ENCODE measurements around the gene RENBP. TPM values are rescaled to one million over a fixed set of nuclear protein-coding genes. Genes with fewer than 3 reads are reported as not detected.
"Not testable (repeated sequence)": the region's sequence is repeated elsewhere in the genome, so short reads cannot be mapped to it uniquely, and the experiment has no call there.

The RENBP gene
- total RNA-seq = 11.1 TPM
- long read RNA-seq, partial matches to known transcripts = 3 of 4 reads
- long read RNA-seq, other reads (novel, unspliced or antisense) = 0 of 4 reads

DNA sequence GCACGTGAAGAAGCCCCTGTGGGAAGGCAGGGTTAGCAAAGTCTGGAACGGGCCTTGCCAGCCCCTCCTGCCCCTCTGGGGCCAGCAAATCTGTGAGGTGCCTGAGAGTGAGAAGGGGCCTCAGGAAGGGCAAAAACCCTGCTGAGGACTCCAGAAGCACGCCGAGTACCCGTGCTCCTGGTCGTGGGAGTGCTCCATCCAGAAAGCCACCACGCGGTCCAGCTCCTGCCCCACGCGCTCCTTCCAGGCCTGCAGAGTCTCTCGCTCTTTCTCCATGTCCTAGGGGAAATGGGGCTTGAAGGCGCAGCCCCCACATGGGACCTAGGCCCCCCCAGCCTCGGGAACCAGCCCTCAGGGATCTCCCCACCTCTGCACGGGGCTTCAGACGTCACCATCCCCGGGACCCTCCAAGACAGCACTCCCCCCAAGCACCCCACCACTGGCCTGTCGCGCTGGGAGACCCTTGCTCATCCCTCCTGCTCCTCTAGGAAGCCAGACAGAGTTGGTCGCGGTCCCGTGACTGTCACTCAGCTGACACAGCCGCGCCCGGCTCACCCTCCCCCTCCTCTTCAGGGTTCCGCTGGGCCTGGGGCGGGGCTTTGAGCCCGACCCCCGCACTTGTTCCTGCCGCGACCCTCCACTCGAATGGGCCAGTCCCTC, at the start of gene RENBP:
Gene RENBP, minus strand, starts transcription at position 504 of the 660 bp plus-strand sequence. Its CDS starts 33 bp downstream, at position 471.
- ATAC-seq (ENCODE audit: poor library complexity) = peak; percentile 67
- peak; percentile 81 for DNase-seq
- intact Hi-C loops (cut with DNase I) = loop anchor here (10.0 kb wide), 1 partner anchor 149 kb away; the partner anchor contains the start of genes IDH3G and SSR4

DNA sequence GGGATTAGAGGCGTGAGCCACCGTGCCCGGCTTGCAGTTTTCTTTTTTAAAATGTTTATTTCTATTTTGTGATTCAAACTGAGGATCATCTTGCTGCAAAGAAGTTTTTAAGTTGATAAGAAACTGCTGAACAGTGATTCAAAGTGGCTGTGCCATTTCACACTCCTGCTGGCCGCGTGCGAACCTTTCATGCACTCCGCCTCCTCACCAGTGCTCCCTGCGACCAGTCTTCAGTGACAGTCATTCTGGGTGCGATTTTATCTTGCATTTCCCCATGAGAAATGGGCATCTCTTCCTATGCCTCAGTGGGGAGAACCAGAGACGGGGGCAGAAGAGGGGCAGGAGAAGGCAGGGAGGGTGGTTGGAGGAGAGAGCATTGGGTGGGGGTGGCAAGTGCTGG, 49.5 kb upstream of the RENBP start:
- DNase-seq (no peak), ATAC-seq (ENCODE audit: poor library complexity) (no peak)
- intact Hi-C loops (cut with DNase I) = no loop called here

DNA sequence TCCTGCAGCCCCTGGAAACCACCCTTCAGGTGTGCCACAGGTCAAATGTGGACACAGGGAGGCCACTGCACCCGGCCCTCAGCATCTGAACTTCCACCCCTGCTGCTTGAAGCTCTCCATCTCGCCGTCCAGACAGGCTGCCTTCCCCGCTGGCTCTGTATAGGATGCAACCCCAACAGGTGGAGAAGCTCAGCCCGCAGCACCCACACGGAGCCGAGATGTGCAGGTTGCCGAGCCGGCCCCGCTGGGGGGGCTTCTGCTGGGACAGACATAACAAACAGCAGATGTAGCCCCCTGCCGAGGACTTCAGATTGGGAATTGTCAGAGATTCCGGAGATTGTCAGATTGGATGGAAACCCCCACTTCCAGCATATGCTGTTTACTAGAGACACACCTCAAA, 48.6 kb upstream of the RENBP start:
- intact Hi-C loops (cut with DNase I) = no loop called here
- DNase-seq (no peak), ATAC-seq (ENCODE audit: poor library complexity) (no peak)

DNA sequence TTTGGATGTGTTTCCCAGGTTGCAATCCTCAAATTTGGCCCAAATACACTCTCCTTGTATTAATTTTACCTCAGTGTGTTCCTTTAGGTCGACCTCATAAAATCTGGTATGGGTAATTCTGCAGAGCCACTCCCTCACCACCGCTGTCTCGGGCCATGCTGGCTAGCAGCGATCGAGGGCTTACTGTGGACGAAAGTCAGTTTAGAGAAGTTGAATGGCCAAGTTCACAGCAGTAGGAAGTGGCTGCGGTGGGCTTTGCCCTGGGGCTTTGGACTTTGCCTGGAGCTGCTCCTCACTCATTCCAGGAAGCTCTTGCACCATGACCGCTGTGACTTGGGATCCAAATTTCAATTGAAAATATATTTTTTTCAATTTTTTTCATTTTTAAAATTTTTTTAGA, 47.7 kb upstream of the RENBP start:
- DNase-seq (no peak), ATAC-seq (ENCODE audit: poor library complexity) (no peak)
- intact Hi-C loops (cut with DNase I) = no loop called here

DNA sequence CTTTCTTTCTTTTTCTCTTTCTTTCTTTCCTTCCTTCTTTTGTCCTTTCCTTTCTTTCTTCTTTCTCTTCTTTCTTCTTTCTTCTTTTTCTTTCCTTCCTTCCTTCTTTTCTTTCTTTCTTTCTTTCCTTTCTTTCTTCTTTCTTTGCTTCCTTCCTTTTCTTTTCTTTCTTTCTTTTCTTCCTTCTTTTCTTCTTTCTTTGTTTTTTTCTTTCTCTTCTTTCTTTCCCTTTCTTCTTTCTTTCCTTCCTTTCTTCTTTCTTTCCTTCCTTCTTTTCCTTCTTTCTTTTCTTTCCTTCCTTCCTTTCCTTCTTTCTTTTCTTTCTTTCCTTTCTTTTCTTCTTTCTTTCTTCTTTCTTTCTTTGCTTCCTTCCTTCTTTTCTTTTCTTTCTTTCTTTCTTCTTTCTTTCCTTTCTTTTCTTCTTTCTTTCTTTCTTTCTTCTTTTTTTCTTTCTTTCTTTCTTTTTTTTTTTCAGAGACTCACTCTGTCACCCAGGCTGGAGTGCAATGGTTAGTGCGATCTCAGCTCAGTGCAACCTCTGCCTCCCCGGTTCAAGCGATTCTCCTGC, 46.7 kb upstream of the RENBP start:
- intact Hi-C loops (cut with DNase I) = no loop called here
- DNase-seq = no peak
- no peak for ATAC-seq (ENCODE audit: poor library complexity)

DNA sequence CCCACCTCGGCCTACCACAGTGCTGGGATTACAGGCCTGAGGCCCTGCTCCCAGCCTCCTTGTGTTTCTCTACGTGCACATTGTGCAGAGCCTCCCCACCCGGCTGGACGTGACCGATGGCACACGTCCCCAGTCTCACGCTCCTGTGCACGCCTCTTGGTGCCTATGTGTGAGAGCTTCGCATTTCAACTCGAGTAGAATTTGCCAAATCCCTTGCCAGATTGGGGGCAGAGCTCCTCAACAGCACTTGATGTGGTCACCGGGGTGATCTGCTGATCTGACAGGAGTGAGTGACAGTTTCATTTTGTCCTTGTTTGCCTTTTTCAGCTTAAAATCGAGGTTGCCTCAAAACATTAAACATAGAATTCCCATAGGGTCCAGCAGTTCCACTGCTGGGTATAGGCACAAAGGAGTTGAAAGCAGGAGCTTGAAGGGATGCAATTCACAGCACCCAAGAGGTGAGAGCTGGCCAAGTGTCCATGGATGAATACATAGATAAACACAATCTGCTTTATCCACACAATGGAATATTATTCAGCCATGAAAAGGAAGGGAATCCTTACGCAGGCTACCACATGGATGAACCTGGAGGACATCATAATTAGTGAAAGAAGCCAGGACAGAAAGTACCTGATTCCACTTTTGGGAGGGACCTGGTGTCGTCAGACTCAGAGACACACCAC, 45.7 kb upstream of the RENBP start:
- intact Hi-C loops (cut with DNase I) = no loop called here
- no peak for DNase-seq
- ATAC-seq (ENCODE audit: poor library complexity) = no peak

DNA sequence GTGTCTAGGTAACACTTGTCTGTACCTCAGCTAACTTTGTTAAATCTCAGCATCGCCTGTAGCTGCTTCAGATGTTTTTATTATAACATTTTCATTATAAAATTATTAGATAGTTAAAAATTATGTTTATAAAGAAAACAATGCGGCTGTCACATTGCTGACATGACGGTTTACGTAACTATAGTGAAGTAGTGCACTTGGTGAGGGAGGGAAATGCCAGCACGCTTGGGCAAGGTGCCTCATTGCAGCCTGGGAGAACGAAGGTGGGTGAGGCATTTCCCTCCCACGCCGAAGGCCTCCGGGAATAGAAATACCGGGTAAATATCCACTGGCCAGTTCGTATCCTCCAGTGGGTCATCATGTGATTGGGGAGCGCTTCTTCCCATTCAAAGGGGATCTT, 44.0 kb upstream of the RENBP start:
- ATAC-seq (ENCODE audit: poor library complexity) (no peak), DNase-seq (no peak)
- intact Hi-C loops (cut with DNase I) = no loop called here

DNA sequence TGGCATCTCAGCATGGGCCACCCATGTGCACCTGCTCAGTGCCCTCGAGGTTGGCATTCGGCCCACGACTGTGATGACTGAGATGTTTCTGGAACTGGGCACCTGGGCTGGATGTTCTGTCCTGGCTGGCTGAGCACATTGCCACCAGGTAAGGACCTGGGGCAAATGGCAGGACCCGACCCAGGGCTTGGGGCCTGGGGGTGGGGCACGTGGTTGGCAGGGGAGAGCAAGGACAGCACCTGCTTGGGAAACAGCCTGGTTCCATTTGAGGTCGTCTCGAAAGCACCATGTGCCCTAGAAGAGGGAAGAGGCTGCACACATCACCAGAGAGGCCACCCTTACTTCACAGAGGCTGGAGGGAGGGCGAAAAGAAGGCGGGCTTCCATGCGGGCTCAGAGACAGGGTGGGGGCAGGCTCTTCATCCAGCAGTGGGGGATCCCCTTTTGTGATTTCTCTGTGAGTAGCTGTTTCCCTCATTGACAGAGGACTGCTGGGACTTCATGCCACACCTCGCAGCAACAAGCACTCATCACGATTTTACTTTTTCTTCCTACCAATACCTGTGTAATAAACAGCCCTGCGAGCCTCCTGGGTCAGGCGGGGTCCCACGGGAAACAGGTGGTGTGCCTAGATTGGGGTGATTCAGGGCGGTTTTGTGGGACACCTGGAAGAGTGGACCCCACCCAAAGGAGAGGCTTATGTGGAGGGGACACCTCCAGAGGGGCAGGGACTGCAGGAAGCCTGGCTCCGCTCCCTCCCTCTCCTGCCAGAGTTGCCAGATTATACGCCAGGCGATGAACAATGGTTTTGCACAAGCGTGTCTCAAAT, 40.1 kb upstream of the RENBP start:
- DNase-seq (no peak), ATAC-seq (ENCODE audit: poor library complexity) (no peak)
- intact Hi-C loops (cut with DNase I) = no loop called here

DNA sequence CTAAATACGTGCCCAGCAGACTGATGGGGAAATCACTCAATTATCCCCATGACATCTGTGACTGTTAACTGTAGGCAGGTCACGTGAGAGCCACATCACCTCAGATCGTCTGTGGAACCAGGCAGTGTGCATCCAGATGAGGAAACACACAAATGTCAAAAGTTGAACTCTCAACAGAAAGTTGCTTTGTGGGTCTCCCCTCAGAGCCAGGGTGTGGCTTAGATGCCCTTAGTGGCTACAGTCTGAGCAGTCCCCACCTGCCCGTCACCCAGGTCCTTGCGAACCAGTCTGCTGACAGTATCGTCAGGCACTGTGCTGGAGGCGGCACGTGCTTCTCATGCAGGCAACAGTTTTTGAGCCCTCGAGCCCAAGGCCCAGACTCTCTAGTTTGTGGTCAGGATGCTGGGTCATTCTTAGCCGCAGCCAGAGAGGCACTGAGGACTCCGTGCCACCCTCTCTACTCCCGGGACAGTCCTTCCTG, 38.9 kb upstream of the RENBP start:
- ATAC-seq (ENCODE audit: poor library complexity) (no peak), DNase-seq (no peak)
- intact Hi-C loops (cut with DNase I) = no loop called here

DNA sequence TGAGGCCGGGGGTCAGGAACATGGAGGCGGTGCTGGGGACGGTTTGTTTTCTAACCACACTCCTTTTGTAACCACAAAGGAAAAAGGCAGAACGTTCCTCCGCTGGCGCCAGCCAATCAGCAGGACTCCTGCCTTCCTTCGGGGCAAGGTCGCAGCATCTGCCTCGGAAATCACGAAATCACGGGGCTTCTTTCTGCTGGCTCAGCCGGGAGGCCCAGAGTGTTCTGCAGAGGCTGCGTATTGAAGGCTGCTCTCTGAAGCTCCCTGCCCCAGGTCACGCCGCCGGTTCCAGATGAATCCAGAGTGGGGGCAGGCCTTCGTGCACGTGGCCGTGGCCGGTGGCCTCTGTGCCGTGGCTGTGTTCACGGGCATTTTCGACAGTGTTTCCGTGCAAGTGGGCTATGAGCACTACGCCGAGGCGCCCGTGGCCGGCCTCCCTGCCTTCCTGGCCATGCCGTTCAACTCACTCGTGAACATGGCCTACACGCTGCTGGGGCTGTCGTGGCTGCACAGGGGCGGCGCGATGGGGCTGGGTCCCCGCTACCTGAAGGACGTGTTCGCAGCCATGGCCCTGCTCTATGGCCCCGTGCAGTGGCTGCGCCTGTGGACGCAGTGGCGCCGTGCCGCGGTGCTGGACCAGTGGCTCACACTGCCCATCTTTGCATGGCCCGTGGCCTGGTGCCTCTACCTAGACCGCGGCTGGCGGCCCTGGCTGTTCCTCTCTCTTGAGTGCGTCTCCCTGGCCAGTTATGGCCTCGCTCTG, 37.5 kb upstream of the RENBP start:
- DNase-seq = peak; percentile 76
- intact Hi-C loops (cut with DNase I) = no loop called here
- ATAC-seq (ENCODE audit: poor library complexity) = peak; percentile 67

DNA sequence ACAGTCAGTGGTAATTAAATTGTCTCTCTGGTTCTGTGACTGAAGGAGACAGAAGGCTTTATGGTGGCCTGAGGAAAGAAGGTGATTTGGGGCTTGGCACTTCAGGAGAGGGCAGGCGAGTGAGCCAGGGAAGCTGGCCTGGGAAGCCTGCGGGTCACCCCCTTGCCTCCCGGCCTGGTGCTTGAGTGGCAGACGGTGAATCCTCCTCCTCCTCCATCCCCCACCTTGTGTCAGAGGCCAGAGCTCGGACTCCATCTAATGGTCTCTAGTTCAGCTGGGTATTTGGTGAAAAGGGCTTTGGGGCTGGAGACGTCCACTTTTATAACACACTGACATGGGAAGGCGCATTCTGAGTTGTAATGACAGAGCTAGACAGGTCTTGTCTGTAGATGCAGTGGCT, 36.8 kb upstream of the RENBP start:
- ATAC-seq (ENCODE audit: poor library complexity) = no peak
- DNase-seq = no peak
- intact Hi-C loops (cut with DNase I) = no loop called here

DNA sequence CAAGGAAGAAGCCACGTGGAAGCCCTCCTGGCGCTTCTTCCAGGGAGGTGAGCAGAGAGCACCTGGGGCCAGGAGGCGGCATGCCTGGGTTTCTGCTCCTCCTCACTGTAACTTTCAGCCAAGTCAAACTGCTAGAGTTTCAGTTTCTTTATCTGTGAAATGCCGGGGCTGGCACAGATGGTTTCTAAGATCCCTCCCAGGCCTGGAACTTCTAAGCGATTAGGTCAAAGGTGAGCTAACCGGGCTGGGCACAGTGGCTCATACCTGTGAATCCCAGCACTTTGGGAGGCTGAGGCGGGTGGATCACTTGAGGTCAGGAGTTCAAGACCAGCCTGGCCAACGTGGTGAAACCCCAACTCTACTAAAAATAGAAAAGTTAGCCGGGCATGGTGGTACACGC, 36.0 kb upstream of the RENBP start:
- ATAC-seq (ENCODE audit: poor library complexity); DNase-seq; intact Hi-C loops (cut with DNase I): not testable (repeated sequence)

DNA sequence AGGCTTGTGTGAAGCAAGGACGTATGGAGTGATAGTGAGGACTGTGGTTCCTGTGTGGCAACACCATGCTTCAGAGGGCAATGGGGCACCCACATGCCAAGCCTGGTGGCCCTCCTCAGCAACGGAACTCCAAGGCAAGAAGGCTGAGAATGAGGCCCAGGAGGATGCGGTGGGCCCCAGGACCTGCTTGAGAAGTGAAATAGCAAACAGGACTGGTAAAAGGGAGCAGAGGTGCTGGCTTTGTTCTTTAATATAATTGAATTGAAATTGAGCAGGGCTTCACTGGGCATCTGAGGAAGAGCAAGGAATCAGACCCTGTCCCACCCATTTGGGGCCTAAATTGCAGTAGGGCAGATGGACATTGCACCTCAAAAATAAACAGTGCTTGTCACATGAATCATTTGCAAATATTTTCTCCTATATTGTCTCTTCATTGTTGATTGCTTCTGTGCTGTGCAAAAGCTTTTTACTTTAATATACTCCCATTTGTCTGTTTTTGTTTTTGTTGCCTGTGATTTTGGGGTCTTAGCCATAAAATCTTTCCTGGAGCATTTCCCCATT, 30.4 kb upstream of the RENBP start:
- DNase-seq (no peak), ATAC-seq (ENCODE audit: poor library complexity) (no peak)
- intact Hi-C loops (cut with DNase I) = no loop called here

DNA sequence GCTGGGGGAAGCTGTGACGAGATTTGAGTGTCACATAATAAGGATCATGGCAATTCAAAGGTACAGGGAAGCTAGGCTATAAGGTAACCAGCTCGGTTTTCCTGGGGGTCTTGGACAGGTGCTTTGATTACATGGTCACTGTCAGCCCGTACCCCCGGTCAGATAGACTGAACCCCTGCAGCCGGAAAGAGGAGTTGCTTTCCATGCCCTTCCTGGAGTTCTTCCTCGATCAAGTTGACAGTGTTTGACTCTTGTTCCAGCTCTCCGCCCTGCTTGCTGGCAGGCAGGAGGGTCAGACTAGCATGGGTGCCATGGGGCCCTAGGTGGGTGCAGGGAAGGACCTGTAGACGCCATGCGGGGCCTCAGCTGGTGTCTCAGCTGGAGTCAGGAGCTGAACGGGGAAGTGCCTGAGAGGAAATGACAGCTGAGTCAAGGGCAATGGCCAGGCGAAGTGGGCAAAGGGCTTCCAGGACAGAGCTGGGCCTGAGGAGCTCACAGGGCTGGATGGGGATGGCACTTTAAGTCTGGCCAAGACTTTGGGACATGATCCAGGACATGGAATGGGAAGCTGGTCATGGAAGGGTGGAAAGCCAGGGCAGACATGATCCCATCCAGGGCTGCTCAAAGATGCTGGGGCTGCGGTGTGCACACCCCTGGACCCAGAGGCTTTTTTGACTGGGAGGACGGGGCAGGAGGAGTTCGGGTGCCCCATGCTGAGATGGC, 29.7 kb upstream of the RENBP start:
- ATAC-seq (ENCODE audit: poor library complexity) = no peak
- peak; percentile 49 for DNase-seq
- intact Hi-C loops (cut with DNase I) = no loop called here

DNA sequence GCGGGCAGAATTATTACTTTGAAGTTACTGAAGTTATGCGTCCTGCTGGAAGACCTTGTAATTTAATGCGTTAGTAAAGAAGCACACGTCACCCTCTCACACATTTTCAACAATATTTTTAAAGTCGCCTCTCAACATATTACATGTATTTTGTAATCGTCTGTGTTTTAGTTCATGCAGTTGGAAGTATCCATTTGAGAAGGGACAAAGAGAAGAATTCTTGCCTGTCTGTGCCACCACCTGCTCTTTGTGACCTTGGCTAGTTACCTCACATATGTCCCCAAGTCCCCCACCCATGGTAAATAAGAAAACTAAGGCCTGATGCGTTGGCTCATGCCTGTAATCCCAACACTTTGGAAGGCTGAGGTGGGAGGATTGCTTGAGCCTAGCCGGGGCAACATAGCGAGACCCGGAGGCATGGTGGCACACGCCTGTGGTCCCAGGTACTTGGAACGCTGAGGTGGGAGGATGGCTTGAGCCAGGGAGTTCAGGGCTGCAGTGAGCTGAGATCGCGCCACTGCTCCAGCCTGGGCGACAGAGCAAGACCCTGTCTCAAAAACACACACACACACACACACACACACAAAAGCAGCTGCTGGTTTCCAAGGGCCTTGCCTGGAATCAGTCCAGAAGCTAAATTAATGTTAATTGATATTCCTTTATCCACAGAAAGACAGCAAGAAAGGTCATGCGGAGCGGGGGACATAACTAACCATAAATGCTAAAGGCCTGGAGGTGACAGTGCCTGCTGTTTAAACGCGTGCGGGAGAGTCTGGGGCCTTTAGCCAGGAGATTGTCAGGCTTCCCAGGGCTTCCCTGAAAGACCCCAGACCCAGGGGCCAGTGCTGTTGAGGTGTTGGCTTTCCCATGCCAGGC, 28.9 kb upstream of the RENBP start:
- DNase-seq (no peak), ATAC-seq (ENCODE audit: poor library complexity) (no peak)
- intact Hi-C loops (cut with DNase I) = no loop called here

DNA sequence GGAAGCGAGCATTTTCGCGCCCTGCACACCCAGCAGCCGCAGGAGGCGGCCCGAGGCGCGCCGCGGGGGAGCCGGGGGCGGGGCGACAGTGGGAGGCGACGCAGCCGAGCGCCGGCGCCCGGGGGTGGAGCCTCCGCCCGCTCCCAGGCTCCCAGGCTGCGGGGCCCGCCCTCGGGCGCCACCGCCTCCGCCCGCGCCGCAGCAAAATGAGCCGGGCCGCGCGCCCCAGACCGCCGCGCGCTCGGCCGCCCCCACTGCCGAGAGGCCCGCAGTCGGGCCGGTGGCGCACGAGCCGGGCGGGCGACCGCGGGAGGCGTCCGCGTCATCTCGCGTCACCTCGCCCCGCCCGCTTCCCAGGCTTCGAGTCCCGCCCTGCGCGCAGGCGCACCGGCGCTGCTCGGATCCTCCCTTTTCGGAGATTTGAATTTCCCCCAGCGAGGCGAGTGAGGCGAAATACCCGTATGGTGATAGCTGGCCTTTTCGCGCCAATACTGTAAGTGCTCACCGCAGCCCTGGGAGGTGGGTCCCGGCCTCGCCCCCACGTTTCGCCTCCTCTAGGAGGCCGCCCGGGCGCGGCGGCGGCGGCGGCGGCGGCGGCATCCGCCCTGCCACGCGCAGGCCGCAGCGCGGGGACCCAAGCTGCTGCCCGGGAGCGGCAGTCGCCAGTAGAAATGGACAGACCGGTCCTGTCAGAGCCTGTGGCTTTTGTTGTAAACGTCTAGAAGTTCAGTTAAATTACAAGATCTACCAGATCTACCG, 28.1 kb upstream of the RENBP start, which contains the start of gene TMEM187:
Gene TMEM187, plus strand, starts transcription at position 387 of the 759 bp plus-strand sequence. CDS start 9,309 bp downstream, outside the sequence.
- ATAC-seq (ENCODE audit: poor library complexity) = peak; percentile 67

More for the DNA sequence above, 28.1 kb upstream of the RENBP start, which contains the start of gene TMEM187:
- peak; percentile 90 for DNase-seq
- intact Hi-C loops (cut with DNase I) = no loop called here
